ENCODE results near the gene SUPT3H.

DNA sequence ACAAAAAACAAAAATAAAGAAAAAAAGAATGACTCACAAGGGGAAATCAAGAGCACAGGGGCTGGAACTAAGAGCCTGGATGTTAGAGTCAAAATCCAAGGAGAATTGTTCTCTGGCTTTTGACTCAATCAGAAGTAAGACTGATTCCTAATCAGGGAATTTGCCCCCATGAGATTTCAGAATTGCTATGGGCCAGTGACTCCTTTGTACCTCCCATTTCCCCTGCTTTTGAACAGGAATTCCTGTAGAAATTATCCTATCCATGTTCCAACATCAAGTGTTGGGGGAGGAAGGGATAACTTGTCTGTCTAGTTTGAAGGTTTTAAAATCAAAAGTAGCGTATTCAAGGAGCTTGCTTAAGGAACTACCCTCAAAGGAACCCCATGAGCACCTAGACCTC, 593.5 kb downstream of the SUPT3H start:
- TF ChIP-seq, protein P1, sequence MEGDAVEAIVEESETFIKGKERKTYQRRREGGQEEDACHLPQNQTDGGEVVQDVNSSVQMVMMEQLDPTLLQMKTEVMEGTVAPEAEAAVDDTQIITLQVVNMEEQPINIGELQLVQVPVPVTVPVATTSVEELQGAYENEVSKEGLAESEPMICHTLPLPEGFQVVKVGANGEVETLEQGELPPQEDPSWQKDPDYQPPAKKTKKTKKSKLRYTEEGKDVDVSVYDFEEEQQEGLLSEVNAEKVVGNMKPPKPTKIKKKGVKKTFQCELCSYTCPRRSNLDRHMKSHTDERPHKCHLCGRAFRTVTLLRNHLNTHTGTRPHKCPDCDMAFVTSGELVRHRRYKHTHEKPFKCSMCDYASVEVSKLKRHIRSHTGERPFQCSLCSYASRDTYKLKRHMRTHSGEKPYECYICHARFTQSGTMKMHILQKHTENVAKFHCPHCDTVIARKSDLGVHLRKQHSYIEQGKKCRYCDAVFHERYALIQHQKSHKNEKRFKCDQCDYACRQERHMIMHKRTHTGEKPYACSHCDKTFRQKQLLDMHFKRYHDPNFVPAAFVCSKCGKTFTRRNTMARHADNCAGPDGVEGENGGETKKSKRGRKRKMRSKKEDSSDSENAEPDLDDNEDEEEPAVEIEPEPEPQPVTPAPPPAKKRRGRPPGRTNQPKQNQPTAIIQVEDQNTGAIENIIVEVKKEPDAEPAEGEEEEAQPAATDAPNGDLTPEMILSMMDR (IDR thresholded peaks at IDR 0.05; ENCODE audit: low read depth, low read length): no peak
- TF ChIP-seq POLR2A (IDR thresholded peaks at IDR 0.05; ENCODE audit: extremely low read depth, insufficient read length): no peak
